MCF 10A (cell line): Measurements from ENCODE around the gene SCN2B. TPM values are rescaled to one million over a fixed set of nuclear protein-coding genes. Genes with fewer than 3 reads are reported as not detected.

Experiments used
- BruUV-seq: library from RNA; stranded (reverse); fragments of 400-500 nt; replicated peaks from 2 replicates; lab custom pipeline; 2021; lab: Mats Ljungman, UMichigan
- CTCF ChIA-PET: fragments of 300-600 bp; sonication (Branson Sonifier 250); formaldehyde crosslinking; extraction: SDS; loops from one replicate; lab custom pipeline; 2021; ENCODE audit warnings: antibody characterized with exemption, inconsistent platforms; lab: Yijun Ruan, JAX
- POLR2A ChIA-PET: fragments of 300-600, 350-650 bp; sonication (Branson Sonifier 250); formaldehyde crosslinking; extraction: SDS; loops from one replicate; lab custom pipeline; 2020; ENCODE audit warnings: antibody characterized with exemption, inconsistent platforms; lab: Yijun Ruan, JAX
- DNase-seq: peaks from one replicate; pipeline ENCODE4 v3.0.0-alpha.2; 2018; ENCODE audit not compliant: unreplicated experiment
- H3K27ac Mint-ChIP-seq: one replicate; pipeline ENCODE4 v1.8.0; 2022; ENCODE audit warnings: mild to moderate bottlenecking, low read depth, mixed read lengths; ENCODE audit not compliant: unreplicated experiment
- H3K27me3 Mint-ChIP-seq: one replicate; pipeline ENCODE4 v1.8.0; 2022; ENCODE audit warnings: mixed read lengths; ENCODE audit not compliant: insufficient read depth, unreplicated experiment
- H3K36me3 Mint-ChIP-seq: one replicate; pipeline ENCODE4 v1.8.0; 2022; ENCODE audit warnings: mild to moderate bottlenecking, moderate library complexity, mixed read lengths; ENCODE audit not compliant: insufficient read depth, unreplicated experiment
- H3K4me1 Mint-ChIP-seq: one replicate; pipeline ENCODE4 v1.8.0; 2022; ENCODE audit warnings: mixed read lengths; ENCODE audit not compliant: insufficient read depth, unreplicated experiment
- H3K4me3 Mint-ChIP-seq: one replicate; pipeline ENCODE4 v1.8.0; 2022; ENCODE audit warnings: mild to moderate bottlenecking, moderate library complexity, mixed read lengths; ENCODE audit not compliant: unreplicated experiment
- H3K9me3 Mint-ChIP-seq: one replicate; pipeline ENCODE4 v1.8.0; 2022; ENCODE audit warnings: mixed read lengths; ENCODE audit not compliant: unreplicated experiment
- CTCF ChIP-seq: fragments of 200-600 bp; IDR thresholded peaks from one replicate; pipeline ENCODE4 v1.8.0; 2022; ENCODE audit warnings: antibody characterized with exemption, mild to moderate bottlenecking; ENCODE audit not compliant: unreplicated experiment
- intact Hi-C: fragments of 100-400 bp; cut with micrococcal nuclease; formaldehyde crosslinking; loops from 2 replicates; pipeline ENCODE4 v1.14.1; 2022
- total RNA-seq: library from RNA; stranded (reverse); gene quantifications from 2 replicates; pipeline ENCODE4 v1.2.3, GENCODE V29; 2022

Gene SCN2B
- total RNA-seq, 1 experiment from 2014 or later, result not detected

GRCh38 chr11:118128310-118128709 lies 48.1 kb downstream of the SCN2B start:
- Mint-ChIP-seq H3K9me3 (no peaks in the 10 kb centered on the region), H3K27me3 (no peaks in the 10 kb centered on the region), H3K36me3 (no peaks in the 10 kb centered on the region), H3K4me1 (no peaks in the 10 kb centered on the region), H3K4me3 (no peak overlapping the region), H3K27ac (no peak overlapping the region)
- no TSS peak for BruUV-seq
- ChIA-PET POLR2A (no interaction called here), CTCF (no interaction called here)
- intact Hi-C loops, result no loop called here
- no peak for DNase-seq
- no peak for TF ChIP-seq CTCF

- TSS peak; percentile 82 for BruUV-seq
- ChIA-PET CTCF (interaction anchor here (0.6 kb wide), 1 partner anchor 18 kb away, joined by 3 read pairs; no protein-coding TSS in a partner anchor), POLR2A (no interaction called here)
- intact Hi-C loops, result no loop called here
- H3K4me3 Mint-ChIP-seq, result no peak overlapping the region
- no peak overlapping the region for H3K27ac Mint-ChIP-seq
- TF ChIP-seq CTCF, result no peak
- no peaks in the 10 kb centered on the region for H3K4me1 Mint-ChIP-seq
- no peaks in the 10 kb centered on the region for H3K36me3 Mint-ChIP-seq
- H3K27me3 Mint-ChIP-seq, result no peaks in the 10 kb centered on the region
- DNase-seq, result peak; percentile 38
- no peaks in the 10 kb centered on the region for H3K9me3 Mint-ChIP-seq
Observed at GRCh38 chr11:118126082-118126838, 50.2 kb downstream of the SCN2B start.

- H3K4me3 Mint-ChIP-seq, result no peak overlapping the region
- no peaks in the 10 kb centered on the region for H3K27me3 Mint-ChIP-seq
- TF ChIP-seq CTCF, result no peak
- ChIA-PET POLR2A (interaction anchor here (0.6 kb wide), 1 partner anchor 166 kb away, joined by 4 read pairs; no protein-coding TSS in a partner anchor), CTCF (interaction anchor here (0.5 to 1.2 kb wide), 4 partner anchors 19 to 835 kb away, joined by 3 to 4 read pairs (median 4); no protein-coding TSS in a partner anchor)
- H3K27ac Mint-ChIP-seq, result no peak overlapping the region
- no peaks in the 10 kb centered on the region for H3K36me3 Mint-ChIP-seq
- intact Hi-C loops, result no loop called here
- no peaks in the 10 kb centered on the region for H3K9me3 Mint-ChIP-seq
- BruUV-seq, result no TSS peak
- no peaks in the 10 kb centered on the region for H3K4me1 Mint-ChIP-seq
- DNase-seq, result no peak
Observed at GRCh38 chr11:118124929-118125535, 51.4 kb downstream of the SCN2B start.

GRCh38 chr11:118120793-118121192 lies 55.6 kb downstream of the SCN2B start:
- intact Hi-C loops, result no loop called here
- ChIA-PET POLR2A (no interaction called here), CTCF (interaction anchor here (0.6 kb wide), 1 partner anchor 93 kb away, joined by 3 read pairs; no protein-coding TSS in a partner anchor)
- no peak for DNase-seq
- Mint-ChIP-seq H3K4me1 (no peaks in the 10 kb centered on the region), H3K4me3 (no peak overlapping the region), H3K27me3 (peaks cover 23% of the 10 kb centered on the region), H3K36me3 (no peaks in the 10 kb centered on the region), H3K9me3 (no peaks in the 10 kb centered on the region), H3K27ac (no peak overlapping the region)
- no TSS peak for BruUV-seq
- TF ChIP-seq CTCF, result no peak
